ENCODE measurements around the gene HOXD1. TPM values are rescaled to one million over a fixed set of nuclear protein-coding genes. Genes with fewer than 3 reads are reported as not detected.

HOXD1 gene
- total and polyA plus RNA-seq, 2 of the 4 experiments (the other 2 are of a cell fraction), result not detected

- Histone ChIP-seq H2BK15ac (ENCODE audit: low read depth, low read length) (no peak overlapping the region), H3K23ac (ENCODE audit: low read depth, low read length) (no peak overlapping the region), H3K9ac (ENCODE audit: low read depth, low read length) (no peak overlapping the region), H2BK5ac (ENCODE audit: low read depth, low read length, poor library complexity, severe bottlenecking) (no peak overlapping the region), H4K5ac (ENCODE audit: low read depth, low read length) (no peak overlapping the region), H3K4me1 (ENCODE audit: control insufficient read depth, insufficient read depth, low read length) (no peaks in the 10 kb centered on the region), H3K36me3 (ENCODE audit: control insufficient read depth, insufficient read depth, low read length) (no peaks in the 10 kb centered on the region), H2AFZ (replicated peaks; ENCODE audit: low read length, poor library complexity) (no peak overlapping the region), H3K9me3 (ENCODE audit: control insufficient read depth, insufficient read depth, low read length) (peaks cover 15% of the 10 kb centered on the region), H2BK20ac (ENCODE audit: low read depth, low read length) (no peak overlapping the region), H3K4me3 (ENCODE audit: insufficient read depth, low read depth, low read length) (no peak overlapping the region), H3K56ac (ENCODE audit: extremely low read depth, insufficient read depth, low read length) (no peak overlapping the region), H3K79me1 (ENCODE audit: low read depth in 1 of 2, low read length in 2 of 2) (no peaks in the 10 kb centered on the region), H3K9me1 (ENCODE audit: insufficient read depth, low read length) (no peaks in the 10 kb centered on the region), H3K4ac (ENCODE audit: low read depth, low read length) (no peak overlapping the region), H4K91ac (ENCODE audit: insufficient read depth, low read depth, low read length) (no peak overlapping the region), H3K4me2 (ENCODE audit: low read depth, low read length) (no peak overlapping the region), H3K18ac (ENCODE audit: low read depth, low read length) (no peak overlapping the region), H3K14ac (replicated peaks; ENCODE audit: low read depth, low read length) (no peak overlapping the region), H4K20me1 (ENCODE audit: insufficient read depth, low read length) (no peaks in the 10 kb centered on the region), H2AK5ac (ENCODE audit: low read depth, low read length) (no peak overlapping the region), H3K27ac (ENCODE audit: insufficient read depth, low read length) (no peak overlapping the region), H2AK9ac (replicated peaks; ENCODE audit: low read depth, low read length, poor library complexity) (no peak overlapping the region), H2BK120ac (ENCODE audit: low read depth, low read length) (no peak overlapping the region), H3K27me3 (ENCODE audit: control insufficient read depth, insufficient read depth, low read length) (peaks cover 93% of the 10 kb centered on the region), H4K8ac (ENCODE audit: low read depth in 2 of 2, low read length in 2 of 2) (no peak overlapping the region)
- BruUV-seq (replicated peaks), result no TSS peak
- CTCF ChIA-PET, result interaction anchor here (0.6 to 3.3 kb wide), 2 partner anchors 130 to 302 kb away, joined by 3 to 7 read pairs; no protein-coding TSS in a partner anchor
- POLR2A ChIA-PET (ENCODE audit: unreplicated experiment), result no interaction called here
- dilution Hi-C loops (cut with HindIII; ENCODE audit: low sequenced_read_pairs, unreplicated experiment) (no loop called here), in situ Hi-C loops (cut with MboI; ENCODE audit: low sequenced_read_pairs) (no loop called here), intact Hi-C loops (cut with micrococcal nuclease) (no loop called here)
- DNase-seq (no peak), ATAC-seq (ENCODE audit: low read depth) (no peak)
- 10% methylated on average over 4 of the region's 48 CpGs; no CpG with 5 or more reads in 1 of the 2 experiments for WGBS, 2 experiments (ENCODE audit: extremely low coverage in 2 of 2, insufficient read length in 1 of 2)
- TF ChIP-seq CTCF (conservative IDR thresholded peaks at IDR 0.05; ENCODE audit: low read depth, low read length) (no peak), FOS (IDR thresholded peaks at IDR 0.05; ENCODE audit: low read depth, low read length) (no peak), MAFK (IDR thresholded peaks at IDR 0.05; ENCODE audit: low read depth, low read length) (no peak), RCOR1 (IDR thresholded peaks at IDR 0.05; ENCODE audit: insufficient replicate concordance, low read length) (no peak), POLR2A (IDR thresholded peaks at IDR 0.05; ENCODE audit: low read depth, low read length) (no peak), RAD21 (IDR thresholded peaks at IDR 0.05; ENCODE audit: low read length) (no peak), SMC3 (IDR thresholded peaks at IDR 0.05; ENCODE audit: low read depth, low read length) (no peak), ELK1 (IDR thresholded peaks at IDR 0.05; ENCODE audit: borderline replicate concordance, low read depth, low read length) (no peak), MXI1 (IDR thresholded peaks at IDR 0.05; ENCODE audit: borderline replicate concordance, low read depth, low read length) (no peak), USF2 (IDR thresholded peaks at IDR 0.05; ENCODE audit: low read depth, low read length) (no peak), CHD1 (IDR thresholded peaks at IDR 0.05; ENCODE audit: low read depth, low read length) (no peak), RFX5 (IDR thresholded peaks at IDR 0.05; ENCODE audit: low read depth, low read length) (no peak), BHLHE40 (IDR thresholded peaks at IDR 0.05; ENCODE audit: low read depth, low read length) (no peak), MAZ (IDR thresholded peaks at IDR 0.05; ENCODE audit: borderline replicate concordance, low read depth, low read length) (no peak), NFE2L2 (IDR thresholded peaks at IDR 0.05; ENCODE audit: low read depth, low read length) (no peak)
Observed at GRCh38 chr2:176152350-176153181, 35.9 kb upstream of the HOXD1 start.

All from IMR-90 (cell line).